ENCODE data around the gene CFAP61. TPM values are rescaled to one million over a fixed set of nuclear protein-coding genes. Genes with fewer than 3 reads are reported as not detected.

The CFAP61 gene
- polyA plus RNA-seq, 1 donor = 6.1 TPM

DNA sequence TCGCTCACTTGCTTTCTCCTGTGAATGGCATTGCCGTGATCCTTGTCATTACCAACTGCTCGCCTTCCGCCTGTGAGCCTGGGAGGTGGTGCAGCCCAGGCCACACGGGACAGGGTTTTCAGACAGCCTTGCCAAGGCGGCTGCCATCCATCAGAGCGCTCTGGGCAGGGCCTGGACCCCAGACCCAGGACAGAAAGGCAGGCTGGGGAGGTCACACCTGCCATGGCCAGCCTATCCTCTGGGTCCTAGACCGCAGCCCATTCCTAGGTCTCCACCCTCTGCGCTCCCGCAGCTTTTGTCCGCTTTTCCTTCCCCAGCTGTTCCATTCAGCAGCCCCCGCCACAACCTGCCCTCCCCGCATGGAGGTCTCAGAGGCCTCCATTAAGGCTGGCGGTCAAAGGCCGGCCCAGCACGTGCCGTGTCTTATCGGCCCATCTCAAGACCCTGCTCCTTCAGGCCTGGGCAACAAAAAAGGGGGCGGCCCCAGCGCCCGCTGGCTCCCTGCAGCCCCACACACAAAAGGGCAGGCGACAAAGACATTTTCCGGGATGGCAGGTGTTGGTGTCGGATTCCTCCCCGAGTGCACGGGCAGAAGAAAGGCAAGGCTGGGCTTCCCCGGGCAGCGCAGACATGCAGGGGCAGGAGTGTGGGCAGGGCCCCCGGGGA lies 343.7 kb downstream of the CFAP61 start:
- no peak for DNase-seq (ENCODE audit: low read depth)

DNA sequence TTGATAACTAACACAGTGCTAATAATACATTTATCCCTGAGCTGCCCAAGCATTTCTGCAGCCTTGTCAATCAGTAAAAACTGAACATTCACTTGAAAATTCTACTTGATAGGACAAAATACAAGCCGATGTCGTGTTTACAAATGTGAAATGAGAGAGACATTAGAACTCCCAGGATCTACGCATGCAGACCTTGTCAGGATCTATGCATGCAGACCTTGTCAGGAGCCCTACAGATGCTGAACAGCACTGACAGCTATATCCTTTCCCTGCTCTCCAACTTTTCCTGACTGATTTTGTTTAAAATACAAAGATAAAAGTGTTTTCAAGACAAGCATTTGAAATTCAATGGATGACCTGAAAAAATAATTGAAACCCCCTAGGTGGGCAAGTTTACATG lies 344.5 kb downstream of the CFAP61 start:
- no peak for DNase-seq (ENCODE audit: low read depth)

DNA sequence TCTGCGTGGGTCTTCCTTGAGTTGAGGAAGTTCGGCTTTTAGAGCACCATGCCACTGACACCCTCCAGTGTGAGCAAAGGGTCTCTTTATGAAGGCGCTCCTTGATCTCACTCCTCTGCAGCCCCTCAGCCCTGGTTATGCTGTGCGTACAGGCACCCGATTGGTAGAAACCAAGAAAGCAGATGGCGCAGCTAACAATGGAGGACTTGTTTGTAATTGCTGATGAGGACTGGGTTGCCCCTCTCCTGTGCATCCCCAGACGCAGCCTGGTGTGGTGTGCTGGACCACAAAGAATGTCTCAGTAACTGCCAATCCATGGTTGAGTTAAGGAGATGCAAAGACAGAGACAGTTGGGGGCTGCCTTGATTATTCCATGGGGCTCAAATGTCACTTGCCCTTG lies 345.8 kb downstream of the CFAP61 start:
- DNase-seq (ENCODE audit: low read depth) = no peak

DNA sequence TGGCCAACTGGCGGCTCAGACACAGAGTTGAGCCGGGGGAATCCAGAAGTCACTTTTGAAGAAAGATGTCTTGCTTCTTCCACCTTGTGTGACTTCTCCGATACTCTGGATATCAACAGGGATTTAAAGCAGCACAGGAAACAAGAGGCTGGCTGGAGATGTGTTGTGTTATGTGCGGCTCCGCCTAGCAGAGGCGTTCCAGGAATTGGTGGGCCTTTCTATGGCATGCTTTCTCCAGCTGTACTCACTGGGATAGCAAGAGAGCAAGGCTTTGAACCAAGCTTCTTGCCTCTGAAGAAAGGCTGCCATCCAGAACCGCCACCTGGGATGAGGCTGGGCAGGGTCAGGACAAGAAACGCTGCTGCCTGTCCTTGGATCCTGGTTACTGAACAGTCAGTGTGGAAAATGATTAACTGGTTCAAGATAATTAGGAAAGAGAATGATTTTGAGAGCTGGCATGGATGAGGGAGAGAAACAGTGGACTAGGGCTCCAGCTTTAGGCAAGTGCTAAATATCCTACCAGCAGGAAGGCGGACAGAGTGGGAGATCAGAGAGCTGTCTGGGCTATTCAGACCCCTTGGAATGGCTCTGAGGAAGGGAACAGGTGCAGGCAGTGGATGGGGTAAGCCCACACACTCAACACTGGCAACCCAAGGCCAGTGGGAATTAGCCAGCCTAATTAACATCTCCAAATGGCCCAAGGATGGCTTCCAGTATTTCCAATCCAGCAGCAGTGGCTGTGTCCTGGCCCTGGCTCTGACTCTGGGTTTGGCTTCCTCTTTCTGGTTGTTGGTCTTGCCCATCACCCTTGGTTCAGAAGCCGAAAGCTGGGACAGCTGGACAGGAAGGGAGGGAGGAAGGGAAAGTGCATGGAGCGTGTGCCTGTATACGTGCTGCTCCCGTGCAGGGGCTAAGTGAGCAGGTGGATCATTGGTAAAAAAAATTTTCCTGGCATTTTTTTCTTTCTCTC lies 347.5 kb downstream of the CFAP61 start:
- DNase-seq (ENCODE audit: low read depth) = no peak

DNA sequence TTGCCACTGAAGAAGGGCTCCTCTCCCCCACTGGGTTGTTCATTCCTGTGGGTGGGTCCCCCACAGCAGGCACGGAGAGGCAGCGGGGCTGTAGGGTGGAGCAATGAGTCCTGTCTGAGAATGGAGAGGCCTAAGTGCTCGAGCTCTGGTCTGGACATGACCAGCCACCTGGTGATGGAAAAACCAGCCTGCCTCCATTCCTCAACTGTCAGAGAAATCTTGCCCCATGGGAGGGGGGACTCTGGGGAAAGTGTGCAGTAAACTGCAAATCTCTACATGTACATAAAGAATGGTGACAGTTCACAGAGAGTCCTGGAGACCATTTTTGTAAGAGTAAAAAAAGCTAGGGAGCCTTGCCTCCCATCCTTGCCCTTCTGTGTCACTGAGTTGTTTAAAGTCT lies 349.7 kb downstream of the CFAP61 start:
- DNase-seq (ENCODE audit: low read depth) = no peak

DNA sequence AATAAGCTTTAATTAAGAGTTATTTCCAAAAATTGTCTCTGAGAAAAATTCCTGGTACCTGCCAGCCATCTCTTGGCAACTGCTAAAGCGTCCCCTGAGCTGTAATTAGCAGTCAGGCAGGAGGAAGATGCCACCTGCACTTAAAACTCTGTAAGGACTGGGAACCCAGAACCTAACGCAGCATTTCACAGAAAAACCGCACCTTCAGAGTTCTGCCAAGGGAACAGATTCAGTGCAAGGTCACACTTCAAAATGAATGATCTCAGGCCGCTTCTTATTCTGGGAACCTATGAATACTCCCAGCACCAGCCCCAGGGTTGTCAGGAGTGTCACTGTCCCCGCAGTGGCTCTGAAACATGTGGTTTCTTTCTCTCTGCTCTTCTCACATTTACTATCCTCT lies 352.3 kb downstream of the CFAP61 start:
- DNase-seq (ENCODE audit: low read depth) = no peak

DNA sequence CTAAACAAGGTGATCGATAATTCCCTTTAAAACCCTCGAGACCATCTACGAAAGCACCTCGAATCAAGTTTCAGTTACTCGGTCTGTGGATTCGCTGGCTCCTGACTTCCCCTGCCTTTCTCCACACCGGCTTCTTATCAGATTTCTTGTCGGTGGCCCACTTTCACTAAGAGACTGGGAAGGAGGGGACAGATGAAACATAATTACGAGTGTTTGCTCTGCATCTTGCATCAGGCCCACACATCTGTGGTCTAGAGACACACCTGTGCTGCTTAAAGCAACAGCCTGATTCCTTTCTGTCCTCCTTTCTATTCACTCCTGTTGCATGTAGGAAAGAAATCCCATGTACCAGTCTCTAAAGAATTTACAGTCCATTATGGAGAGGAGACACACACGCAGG lies 353.3 kb downstream of the CFAP61 start:
- DNase-seq (ENCODE audit: low read depth) = no peak

DNA sequence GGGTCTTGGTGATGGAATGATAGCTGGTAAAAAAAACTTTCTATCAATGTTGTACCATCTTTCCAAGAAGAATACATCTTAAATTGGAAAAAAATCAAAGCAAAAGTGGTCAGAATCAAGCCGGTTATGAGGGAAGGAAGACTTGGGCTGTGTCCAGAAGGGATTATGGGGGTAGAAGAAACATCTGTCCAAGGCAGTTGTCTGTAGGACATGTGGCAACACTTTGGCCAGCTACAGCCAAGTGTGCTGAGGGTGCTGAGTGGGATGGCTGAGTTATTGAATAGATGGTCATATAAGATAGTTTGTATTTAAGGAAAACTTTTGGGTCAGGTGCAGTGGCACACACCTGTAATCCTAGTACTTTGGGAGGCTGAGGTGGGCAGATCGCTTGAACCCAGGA lies 354.0 kb downstream of the CFAP61 start:
- DNase-seq (ENCODE audit: low read depth) = peak; percentile 5

DNA sequence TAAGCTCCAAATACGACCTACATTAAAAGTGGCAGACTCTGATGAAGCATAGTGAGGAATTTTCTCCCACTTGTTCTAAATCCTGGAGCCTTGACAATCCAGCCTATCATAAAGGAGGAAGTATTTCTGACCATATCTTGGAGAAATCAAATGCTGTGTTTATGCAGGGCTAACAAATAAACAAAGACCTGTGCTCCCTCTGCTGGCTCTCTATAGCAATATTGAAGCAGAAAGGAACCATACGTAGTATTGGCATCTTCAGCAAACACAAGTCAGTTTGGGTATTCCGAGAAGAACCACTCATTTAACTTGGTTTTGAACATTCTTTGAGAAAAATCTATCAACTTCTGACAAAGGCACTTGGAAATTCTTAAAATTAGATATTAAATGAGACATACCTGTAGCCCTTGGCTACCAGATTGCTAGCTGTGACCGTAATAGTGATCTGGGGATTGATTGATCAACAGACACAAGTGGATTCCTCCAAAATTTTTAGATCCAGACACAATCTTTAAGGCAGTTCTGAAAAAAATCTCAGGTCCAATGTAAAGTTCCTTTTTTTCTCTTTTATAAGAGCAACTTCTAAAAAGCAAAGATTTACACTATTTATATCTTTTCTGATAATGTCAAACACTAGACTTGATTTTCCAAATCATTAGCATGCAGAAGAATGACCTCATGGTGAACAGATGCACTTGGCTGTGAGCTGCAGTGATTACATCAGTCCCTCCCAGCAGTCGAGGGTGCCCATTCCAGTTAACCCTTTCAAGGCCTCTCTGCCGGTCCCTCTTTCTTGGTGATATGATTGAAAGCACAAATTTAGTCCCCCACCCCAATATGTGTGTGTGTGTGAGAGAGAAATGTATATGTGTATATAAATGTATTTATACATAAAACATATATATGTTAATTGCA lies 355.8 kb downstream of the CFAP61 start:
- DNase-seq (ENCODE audit: low read depth) = peak; percentile 22

DNA sequence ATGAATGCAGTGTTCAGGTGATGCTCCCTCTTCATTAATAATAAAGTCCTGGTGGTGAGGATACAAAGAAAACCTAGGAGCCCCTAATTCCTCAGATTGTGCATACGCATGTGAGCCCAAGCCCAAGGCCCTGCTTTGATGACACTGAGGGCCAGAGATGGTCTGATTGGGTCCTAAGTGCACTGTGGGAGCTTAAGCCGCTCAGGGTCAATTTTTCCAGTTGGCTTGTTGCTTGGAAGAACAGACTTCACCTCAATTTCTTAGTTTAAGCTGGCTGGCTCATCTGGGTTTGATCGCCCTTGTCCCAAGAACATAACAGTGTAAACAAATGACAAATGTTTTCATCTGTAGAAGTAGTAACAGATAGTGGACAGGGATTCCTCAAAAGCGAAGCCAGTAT lies 357.0 kb downstream of the CFAP61 start:
- no peak for DNase-seq (ENCODE audit: low read depth)

Other genes starting within 250 kb of the CFAP61 start
- 63.4 TPM for gene NAA20, start 35.2 kb upstream of the CFAP61 start, polyA plus RNA-seq (ENCODE audit: insufficient read length)
- 22.7 TPM for gene CRNKL1, start 66 bp upstream of the CFAP61 start, polyA plus RNA-seq (ENCODE audit: insufficient read length)